ENCODE results near the gene PAK5. TPM values are rescaled to one million over a fixed set of nuclear protein-coding genes. Genes with fewer than 3 reads are reported as not detected.

The PAK5 gene
- total RNA-seq, 4 donors from 2014 or later: not detected

- H3K4me3 ChIP-seq: no peak overlapping the region
- H3K4me1 ChIP-seq: peaks cover 0 to 6% (median 0%) of the 10 kb centered on the region in 4 donors
- intact Hi-C loops (cut with DNase I; ENCODE audit: low total_unique reads): no loop called here
- H3K27ac ChIP-seq: no peak overlapping the region
- whole genome bisulfite sequencing, 2 donors (ENCODE audit: low coverage in 1 of 2): 21 to 43% methylated on average over 1 of the region's 1 CpG
- no peaks in the 10 kb centered on the region for H3K36me3 ChIP-seq
- H3K27me3 ChIP-seq: no peaks in the 10 kb centered on the region
- in situ Hi-C loops (cut with MboI; ENCODE audit: low pct_ligation_motif_present in 1 of 4, low pct_unique_long_range_greater_than_20kb in 1 of 4, low sequenced_read_pairs in 3 of 4): no loop called here
- no peak for TF ChIP-seq EP300 (IDR thresholded peaks at IDR 0.05; ENCODE audit: low read depth)
- no peak for DNase-seq
- H3K9me3 ChIP-seq: no peaks in the 10 kb centered on the region
Measured at GRCh38 chr20:9590189-9590588, 248.7 kb downstream of the PAK5 start.

- Histone ChIP-seq H3K9me3 (no peaks in the 10 kb centered on the region), H3K4me1 (peaks cover 0 to 6% (median 0%) of the 10 kb centered on the region in 4 donors), H3K27ac (no peak overlapping the region), H3K27me3 (no peaks in the 10 kb centered on the region), H3K36me3 (no peaks in the 10 kb centered on the region), H3K4me3 (no peak overlapping the region)
- WGBS, 2 donors (ENCODE audit: low coverage in 1 of 2): 61 to 83% methylated on average over 1 of the region's 1 CpG
- no peak for DNase-seq
- TF ChIP-seq POLR2AphosphoS5 (IDR thresholded peaks at IDR 0.05) (no peak), EP300 (IDR thresholded peaks at IDR 0.05; ENCODE audit: low read depth) (no peak), CTCF (IDR thresholded peaks at IDR 0.05) (no peak), POLR2A (IDR thresholded peaks at IDR 0.05) (no peak)
- in situ Hi-C loops (cut with MboI; ENCODE audit: low pct_ligation_motif_present in 1 of 4, low pct_unique_long_range_greater_than_20kb in 1 of 4, low sequenced_read_pairs in 3 of 4) (no loop called here), intact Hi-C loops (cut with DNase I; ENCODE audit: low total_unique reads) (no loop called here)
Measured at GRCh38 chr20:9588706-9589105, 250.2 kb downstream of the PAK5 start.

DNA sequence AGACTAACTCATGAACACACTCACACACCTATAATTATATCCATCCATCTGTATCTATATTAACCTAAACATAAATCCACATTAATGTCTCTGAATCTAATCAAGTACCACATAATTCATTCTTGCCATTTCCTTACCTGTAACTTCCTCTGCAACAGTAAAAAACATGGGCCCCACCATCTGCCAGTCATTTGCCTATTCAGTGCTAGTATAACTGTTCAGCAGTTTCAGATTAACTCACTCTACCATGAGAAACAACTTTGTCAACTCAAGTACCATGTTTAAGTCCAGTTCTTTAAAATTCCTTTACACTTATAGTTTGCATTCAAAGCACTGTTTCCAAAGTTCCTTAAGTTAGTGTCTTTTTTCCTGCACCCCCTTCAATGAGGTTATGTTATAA lies 255.7 kb downstream of the PAK5 start:
- DNase-seq: no peak
- intact Hi-C loops (cut with DNase I; ENCODE audit: low total_unique reads) (no loop called here), in situ Hi-C loops (cut with MboI; ENCODE audit: low pct_ligation_motif_present in 1 of 4, low pct_unique_long_range_greater_than_20kb in 1 of 4, low sequenced_read_pairs in 3 of 4) (no loop called here)

DNA sequence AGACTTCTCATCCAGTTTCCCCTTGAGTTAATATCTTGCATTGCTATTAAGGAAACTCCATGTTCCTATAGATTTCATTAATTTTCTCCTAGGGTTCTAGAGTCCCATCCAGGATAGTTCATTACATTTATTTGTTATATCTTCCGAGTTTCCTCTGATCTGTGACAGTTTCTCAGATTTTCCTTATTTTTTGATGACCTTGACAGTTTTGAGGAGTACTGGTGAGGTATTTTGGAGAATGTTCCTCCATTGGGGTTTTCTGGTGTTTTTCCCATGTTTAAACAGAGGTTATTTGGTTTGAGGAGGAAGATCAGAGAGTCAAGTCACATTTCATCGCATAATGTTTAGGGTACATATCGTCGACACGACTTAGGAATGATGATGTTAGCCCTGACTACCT lies 256.7 kb downstream of the PAK5 start:
- Histone ChIP-seq H3K27me3 (no peaks in the 10 kb centered on the region), H3K9me3 (no peaks in the 10 kb centered on the region), H3K27ac (no peak overlapping the region), H3K4me3 (no peak overlapping the region), H3K4me1 (no peaks in the 10 kb centered on the region), H3K36me3 (no peaks in the 10 kb centered on the region)
- TF ChIP-seq EP300 (IDR thresholded peaks at IDR 0.05; ENCODE audit: low read depth): no peak
- TF ChIP-seq CTCF (IDR thresholded peaks at IDR 0.05): no peak
- no peak for TF ChIP-seq POLR2AphosphoS5 (IDR thresholded peaks at IDR 0.05)
- intact Hi-C loops (cut with DNase I; ENCODE audit: low total_unique reads) (no loop called here), in situ Hi-C loops (cut with MboI; ENCODE audit: low pct_ligation_motif_present in 1 of 4, low pct_unique_long_range_greater_than_20kb in 1 of 4, low sequenced_read_pairs in 3 of 4) (no loop called here)
- DNase-seq: no peak
- WGBS, 2 donors (ENCODE audit: low coverage in 1 of 2): 78 to 89% methylated on average over 1 to 5 of the region's 5 CpGs

More for the DNA sequence above, 255.7 kb downstream of the PAK5 start:
- H3K4me3 ChIP-seq: no peak overlapping the region
- TF ChIP-seq POLR2AphosphoS5 (IDR thresholded peaks at IDR 0.05): no peak
- no peak for TF ChIP-seq POLR2A (IDR thresholded peaks at IDR 0.05)
- TF ChIP-seq CTCF (IDR thresholded peaks at IDR 0.05): no peak
- TF ChIP-seq EP300 (IDR thresholded peaks at IDR 0.05; ENCODE audit: low read depth): no peak
- no peaks in the 10 kb centered on the region for H3K27me3 ChIP-seq
- H3K9me3 ChIP-seq: no peaks in the 10 kb centered on the region
- H3K4me1 ChIP-seq: no peaks in the 10 kb centered on the region
- no peaks in the 10 kb centered on the region for H3K36me3 ChIP-seq
- H3K27ac ChIP-seq: no peak overlapping the region

- Histone ChIP-seq H3K36me3 (no peaks in the 10 kb centered on the region), H3K4me1 (no peaks in the 10 kb centered on the region), H3K27me3 (no peaks in the 10 kb centered on the region), H3K4me3 (no peak overlapping the region), H3K27ac (no peak overlapping the region), H3K9me3 (no peaks in the 10 kb centered on the region)
- TF ChIP-seq POLR2AphosphoS5 (IDR thresholded peaks at IDR 0.05): no peak
- TF ChIP-seq EP300 (IDR thresholded peaks at IDR 0.05; ENCODE audit: low read depth): no peak
- no peak for TF ChIP-seq POLR2A (IDR thresholded peaks at IDR 0.05)
- TF ChIP-seq CTCF (IDR thresholded peaks at IDR 0.05): no peak
- 58 to 76% methylated on average over 4 of the region's 4 CpGs for whole genome bisulfite sequencing, 2 donors (ENCODE audit: low coverage in 1 of 2)
- no peak for DNase-seq
- intact Hi-C loops (cut with DNase I; ENCODE audit: low total_unique reads) (no loop called here), in situ Hi-C loops (cut with MboI; ENCODE audit: low pct_ligation_motif_present in 1 of 4, low pct_unique_long_range_greater_than_20kb in 1 of 4, low sequenced_read_pairs in 3 of 4) (no loop called here)
Measured at GRCh38 chr20:9581509-9581908, 257.4 kb downstream of the PAK5 start.
